ENCODE measurements around the gene B3GALT5.

The B3GALT5 gene

GRCh38 chr21:39630191-39630591 is 17.5 kb downstream of the B3GALT5 start:
- TF ChIP-seq TAF1 (IDR thresholded peaks at IDR 0.05; ENCODE audit: borderline replicate concordance, insufficient read depth, low read length) (no peak), POLR2AphosphoS5 (IDR thresholded peaks at IDR 0.05; ENCODE audit: low read depth, low read length) (no peak), SIN3A (IDR thresholded peaks at IDR 0.05; ENCODE audit: borderline replicate concordance, insufficient read depth, low read length) (no peak), FOXP2 (optimal IDR thresholded peaks at IDR 0.05; ENCODE audit: borderline replicate concordance, extremely low read depth, extremely low read length, insufficient read depth) (no peak)
- TF ChIP-seq, protein P1, sequence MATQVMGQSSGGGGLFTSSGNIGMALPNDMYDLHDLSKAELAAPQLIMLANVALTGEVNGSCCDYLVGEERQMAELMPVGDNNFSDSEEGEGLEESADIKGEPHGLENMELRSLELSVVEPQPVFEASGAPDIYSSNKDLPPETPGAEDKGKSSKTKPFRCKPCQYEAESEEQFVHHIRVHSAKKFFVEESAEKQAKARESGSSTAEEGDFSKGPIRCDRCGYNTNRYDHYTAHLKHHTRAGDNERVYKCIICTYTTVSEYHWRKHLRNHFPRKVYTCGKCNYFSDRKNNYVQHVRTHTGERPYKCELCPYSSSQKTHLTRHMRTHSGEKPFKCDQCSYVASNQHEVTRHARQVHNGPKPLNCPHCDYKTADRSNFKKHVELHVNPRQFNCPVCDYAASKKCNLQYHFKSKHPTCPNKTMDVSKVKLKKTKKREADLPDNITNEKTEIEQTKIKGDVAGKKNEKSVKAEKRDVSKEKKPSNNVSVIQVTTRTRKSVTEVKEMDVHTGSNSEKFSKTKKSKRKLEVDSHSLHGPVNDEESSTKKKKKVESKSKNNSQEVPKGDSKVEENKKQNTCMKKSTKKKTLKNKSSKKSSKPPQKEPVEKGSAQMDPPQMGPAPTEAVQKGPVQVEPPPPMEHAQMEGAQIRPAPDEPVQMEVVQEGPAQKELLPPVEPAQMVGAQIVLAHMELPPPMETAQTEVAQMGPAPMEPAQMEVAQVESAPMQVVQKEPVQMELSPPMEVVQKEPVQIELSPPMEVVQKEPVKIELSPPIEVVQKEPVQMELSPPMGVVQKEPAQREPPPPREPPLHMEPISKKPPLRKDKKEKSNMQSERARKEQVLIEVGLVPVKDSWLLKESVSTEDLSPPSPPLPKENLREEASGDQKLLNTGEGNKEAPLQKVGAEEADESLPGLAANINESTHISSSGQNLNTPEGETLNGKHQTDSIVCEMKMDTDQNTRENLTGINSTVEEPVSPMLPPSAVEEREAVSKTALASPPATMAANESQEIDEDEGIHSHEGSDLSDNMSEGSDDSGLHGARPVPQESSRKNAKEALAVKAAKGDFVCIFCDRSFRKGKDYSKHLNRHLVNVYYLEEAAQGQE (IDR thresholded peaks at IDR 0.05; ENCODE audit: insufficient read depth in 1 of 2, low read depth in 2 of 2, low read length in 2 of 2): no peak

DNA sequence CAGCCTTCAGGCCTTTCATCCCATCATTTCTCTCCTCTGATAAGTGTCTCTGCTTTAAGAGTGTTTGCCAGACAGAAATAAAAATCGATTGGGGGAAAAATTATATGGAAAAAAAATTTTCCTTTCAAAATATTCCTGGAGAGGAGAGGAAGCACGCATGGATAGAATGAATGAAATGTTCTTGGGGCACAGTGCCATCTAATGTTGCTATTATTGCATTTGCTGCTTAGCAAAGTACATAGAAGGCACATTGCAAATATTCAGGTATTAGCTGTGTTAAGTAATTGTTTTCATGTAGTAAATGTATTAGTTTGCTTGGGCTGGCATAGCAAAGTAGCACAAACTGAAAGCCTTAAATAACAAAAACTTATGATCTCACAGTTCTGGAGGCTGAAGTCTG is 18.1 kb downstream of the B3GALT5 start:
- TF ChIP-seq POLR2AphosphoS5 (IDR thresholded peaks at IDR 0.05; ENCODE audit: low read depth, low read length) (no peak), FOXP2 (optimal IDR thresholded peaks at IDR 0.05; ENCODE audit: borderline replicate concordance, extremely low read depth, extremely low read length, insufficient read depth) (no peak), SIN3A (IDR thresholded peaks at IDR 0.05; ENCODE audit: borderline replicate concordance, insufficient read depth, low read length) (no peak), TAF1 (IDR thresholded peaks at IDR 0.05; ENCODE audit: borderline replicate concordance, insufficient read depth, low read length) (no peak)
- TF ChIP-seq, protein P1 (IDR thresholded peaks at IDR 0.05; ENCODE audit: insufficient read depth in 1 of 2, low read depth in 2 of 2, low read length in 2 of 2): no peak

DNA sequence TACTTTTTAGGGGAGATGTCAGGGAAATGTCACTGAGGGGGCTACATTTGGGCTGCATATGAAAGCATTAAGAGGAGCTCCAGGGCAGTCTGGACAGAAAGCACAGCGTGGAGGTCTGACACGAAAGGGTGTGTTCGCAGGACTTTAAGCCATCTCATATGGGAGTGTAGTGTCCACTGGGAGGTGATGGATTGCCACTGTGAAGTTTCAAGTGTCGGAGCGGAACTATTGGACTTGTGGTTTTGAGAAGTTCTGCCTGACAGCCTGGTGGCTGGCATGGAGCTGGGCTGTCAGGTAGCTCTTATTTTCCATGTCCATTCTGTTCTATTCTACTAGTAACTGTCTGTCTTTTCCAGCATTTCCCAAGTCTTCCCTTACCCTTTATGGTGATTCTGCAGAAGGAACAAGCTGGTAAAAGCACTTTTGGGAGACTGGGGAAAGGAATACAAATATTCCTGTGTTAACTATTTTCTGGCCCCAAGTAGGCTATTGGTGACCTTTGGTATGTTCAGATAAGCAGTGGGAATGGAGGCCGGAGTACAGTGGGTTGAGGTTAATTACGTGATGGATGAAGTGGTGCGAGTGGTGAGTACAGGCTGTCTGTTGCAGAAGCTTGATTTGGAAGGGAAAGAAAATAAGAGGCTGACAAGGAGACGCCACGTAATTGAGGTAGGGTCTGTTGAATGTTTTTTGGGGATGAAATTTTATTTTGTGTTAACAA is 19.3 kb downstream of the B3GALT5 start:
- TF ChIP-seq TAF1 (IDR thresholded peaks at IDR 0.05; ENCODE audit: borderline replicate concordance, insufficient read depth, low read length): no peak
- TF ChIP-seq SIN3A (IDR thresholded peaks at IDR 0.05; ENCODE audit: borderline replicate concordance, insufficient read depth, low read length): no peak
- no peak for TF ChIP-seq FOXP2 (optimal IDR thresholded peaks at IDR 0.05; ENCODE audit: borderline replicate concordance, extremely low read depth, extremely low read length, insufficient read depth)
- TF ChIP-seq POLR2AphosphoS5 (IDR thresholded peaks at IDR 0.05; ENCODE audit: low read depth, low read length): no peak

DNA sequence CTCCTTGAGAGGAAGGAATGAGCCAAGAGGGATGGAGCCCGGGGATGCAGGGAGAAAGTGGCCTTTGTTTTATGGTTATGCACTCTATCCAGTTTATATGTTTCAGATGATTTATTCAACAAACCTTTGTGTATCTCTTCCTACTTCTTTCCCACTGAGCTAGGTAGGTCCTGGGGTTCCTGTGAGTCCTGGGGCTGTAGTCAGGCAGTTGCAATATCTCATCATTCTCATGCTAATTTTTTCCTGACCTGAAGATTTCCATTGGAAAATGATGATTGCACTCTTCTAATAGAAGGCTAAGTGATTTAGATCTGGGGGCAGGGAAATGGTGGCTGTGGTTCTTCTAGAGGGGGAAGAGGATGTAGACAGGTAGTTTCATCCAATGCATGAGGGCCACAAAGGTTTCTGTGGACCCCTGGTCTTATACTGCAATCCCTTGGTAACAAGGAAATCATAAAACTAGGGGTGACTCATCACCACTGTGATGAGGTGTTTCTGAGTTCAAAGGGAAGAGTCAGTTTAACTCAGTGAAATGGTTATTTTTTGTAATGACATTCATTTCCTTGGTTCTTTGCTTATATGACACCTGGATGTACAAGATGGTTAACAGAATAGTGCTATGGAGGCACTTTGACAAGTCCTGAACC is 20.2 kb downstream of the B3GALT5 start:
- TF ChIP-seq TAF1 (IDR thresholded peaks at IDR 0.05; ENCODE audit: borderline replicate concordance, insufficient read depth, low read length) (no peak), SIN3A (IDR thresholded peaks at IDR 0.05; ENCODE audit: borderline replicate concordance, insufficient read depth, low read length) (no peak)
- TF ChIP-seq, protein P1 (IDR thresholded peaks at IDR 0.05; ENCODE audit: insufficient read depth in 1 of 2, low read depth in 2 of 2, low read length in 2 of 2): no peak

- TF ChIP-seq TAF1 (IDR thresholded peaks at IDR 0.05; ENCODE audit: borderline replicate concordance, insufficient read depth, low read length) (no peak), POLR2AphosphoS5 (IDR thresholded peaks at IDR 0.05; ENCODE audit: low read depth, low read length) (no peak), FOXP2 (optimal IDR thresholded peaks at IDR 0.05; ENCODE audit: borderline replicate concordance, extremely low read depth, extremely low read length, insufficient read depth) (no peak), SIN3A (IDR thresholded peaks at IDR 0.05; ENCODE audit: borderline replicate concordance, insufficient read depth, low read length) (no peak)
- TF ChIP-seq, protein P1 (IDR thresholded peaks at IDR 0.05; ENCODE audit: insufficient read depth in 1 of 2, low read depth in 2 of 2, low read length in 2 of 2): no peak
Observed at GRCh38 chr21:39633770-39634181, 21.0 kb downstream of the B3GALT5 start.
